SK-N-MC (cell line): ENCODE data around the gene EPHA4.

ENCODE experiments used
- DNase-seq: peaks from one replicate; pipeline ENCODE4 v3.0.0-alpha.2; 2011; ENCODE audit warnings: low read depth, low spot score
- H3K27ac ChIP-seq: fragments of 200-600 bp; sonication (generic); 2 replicates; pipeline ENCODE4 v1.5.1; 2016; ENCODE audit warnings: mixed run types
- H3K36me3 ChIP-seq: fragments of 200-600 bp; sonication (generic); 2 replicates; pipeline ENCODE4 v1.6.1; 2017; ENCODE audit warnings: antibody characterized with exemption, low read length, mixed read lengths; ENCODE audit not compliant: insufficient read depth
- H3K4me3 ChIP-seq: fragments of 200-600 bp; sonication (generic); 2 replicates; pipeline ENCODE4 v1.5.1; 2016
- H3K9ac ChIP-seq: fragments of 200-600 bp; sonication (generic); 2 replicates; pipeline ENCODE4 v1.8.0; 2017; ENCODE audit warnings: mixed run types, mixed read lengths; ENCODE audit not compliant: insufficient read length
- H3K9me3 ChIP-seq: fragments of 200-600 bp; sonication (generic); 2 replicates; pipeline ENCODE4 v1.6.1; 2017; ENCODE audit warnings: low read depth, mild to moderate bottlenecking, antibody characterized with exemption, low read length, moderate library complexity, mixed read lengths
- EZH2 ChIP-seq: fragments of 200-600 bp; sonication (generic); IDR thresholded peaks from one replicate; pipeline ENCODE4 v1.6.1; 2017; ENCODE audit warnings: antibody characterized with exemption
- FOXP2 ChIP-seq: optimal IDR thresholded peaks from 2 replicates; pipeline ENCODE3; 2011; ENCODE audit warnings: mild to moderate bottlenecking, moderate library complexity; ENCODE audit not compliant: insufficient read depth; ENCODE audit errors: extremely low read length, control extremely low read depth
- POLR2AphosphoS5 ChIP-seq: IDR thresholded peaks from 2 replicates; pipeline ENCODE4 v1.6.1; 2012; ENCODE audit warnings: mild to moderate bottlenecking, low read depth, low read length, borderline replicate concordance

Gene EPHA4

GRCh38 chr2:221455214-221455613, 116.9 kb downstream of the EPHA4 start:
- Histone ChIP-seq H3K36me3 (peaks cover 57% of the 10 kb centered on the region), H3K9me3 (no peaks in the 10 kb centered on the region), H3K4me3 (no peak overlapping the region), H3K27ac (no peak overlapping the region), H3K9ac (no peak overlapping the region)
- DNase-seq = no peak
- TF ChIP-seq POLR2AphosphoS5 (no peak), FOXP2 (no peak), EZH2 (no peak)

GRCh38 chr2:221454459-221455105, 117.5 kb downstream of the EPHA4 start:
- Histone ChIP-seq H3K27ac (no peak overlapping the region), H3K4me3 (no peak overlapping the region), H3K9ac (no peak overlapping the region), H3K9me3 (no peaks in the 10 kb centered on the region), H3K36me3 (peaks cover 57% of the 10 kb centered on the region)
- TF ChIP-seq FOXP2 = no peak
- no peak for TF ChIP-seq POLR2AphosphoS5
- TF ChIP-seq EZH2 = no peak
- DNase-seq = no peak

- no peak for TF ChIP-seq FOXP2
- TF ChIP-seq POLR2AphosphoS5 = no peak
- no peak for TF ChIP-seq EZH2
- H3K9me3 ChIP-seq = no peaks in the 10 kb centered on the region
- peaks cover 56% of the 10 kb centered on the region for H3K36me3 ChIP-seq
- no peak overlapping the region for H3K27ac ChIP-seq
- no peak overlapping the region for H3K9ac ChIP-seq
- no peak overlapping the region for H3K4me3 ChIP-seq
- no peak for DNase-seq
Observed at GRCh38 chr2:221451862-221452788, 120.0 kb downstream of the EPHA4 start.

GRCh38 chr2:221450280-221450679, 121.8 kb downstream of the EPHA4 start:
- TF ChIP-seq EZH2 (no peak), FOXP2 (no peak), POLR2AphosphoS5 (no peak)
- no peaks in the 10 kb centered on the region for H3K9me3 ChIP-seq
- H3K4me3 ChIP-seq = no peak overlapping the region
- H3K27ac ChIP-seq = no peak overlapping the region
- H3K36me3 ChIP-seq = peaks cover 38% of the 10 kb centered on the region
- no peak overlapping the region for H3K9ac ChIP-seq
- DNase-seq = no peak

- H3K27ac ChIP-seq = no peak overlapping the region
- DNase-seq = no peak
- H3K4me3 ChIP-seq = no peak overlapping the region
Observed at GRCh38 chr2:221449406-221449805, 122.7 kb downstream of the EPHA4 start.

GRCh38 chr2:221448844-221449390, 123.2 kb downstream of the EPHA4 start:
- H3K9ac ChIP-seq = no peak overlapping the region
- peaks cover 26% of the 10 kb centered on the region; the same call in 1 of the 2 replicates for H3K36me3 ChIP-seq
- DNase-seq = no peak
- no peak overlapping the region for H3K4me3 ChIP-seq
- no peak for TF ChIP-seq EZH2
- no peak for TF ChIP-seq FOXP2
- no peak for TF ChIP-seq POLR2AphosphoS5
- H3K27ac ChIP-seq = no peak overlapping the region
- H3K9me3 ChIP-seq = no peaks in the 10 kb centered on the region

More at GRCh38 chr2:221449406-221449805, 122.7 kb downstream of the EPHA4 start:
- H3K9me3 ChIP-seq = no peaks in the 10 kb centered on the region
- TF ChIP-seq FOXP2 = no peak
- no peak for TF ChIP-seq EZH2
- no peak for TF ChIP-seq POLR2AphosphoS5
- peaks cover 29% of the 10 kb centered on the region for H3K36me3 ChIP-seq
- no peak overlapping the region for H3K9ac ChIP-seq

GRCh38 chr2:221448057-221448843, 123.9 kb downstream of the EPHA4 start:
- Histone ChIP-seq H3K9ac (no peak overlapping the region), H3K27ac (no peak overlapping the region), H3K4me3 (no peak overlapping the region), H3K36me3 (peaks cover 23% of the 10 kb centered on the region; the same call in 1 of the 2 replicates), H3K9me3 (no peaks in the 10 kb centered on the region)
- no peak for TF ChIP-seq POLR2AphosphoS5
- no peak for TF ChIP-seq EZH2
- no peak for TF ChIP-seq FOXP2
- no peak for DNase-seq
